RWPE1 (cell line): ENCODE measurements around the gene CYP24A1.

ENCODE experiments used
- CTCF ChIA-PET: fragments of 350-600 bp; sonication (Branson Sonifier 250); formaldehyde crosslinking; extraction: SDS; loops from one replicate; lab custom pipeline; 2021; lab: Yijun Ruan, JAX
- POLR2A ChIA-PET: fragments of 400-600 bp; formaldehyde crosslinking; extraction: SDS; loops from one replicate; lab custom pipeline; 2020; ENCODE audit warnings: antibody characterized with exemption; ENCODE audit not compliant: low non-redundant PET; lab: Yijun Ruan, JAX
- DNase-seq: peaks from one replicate; pipeline ENCODE4 v3.0.0; 2012; ENCODE audit warnings: low spot score
- H3K27ac ChIP-seq: fragments of 450-650 bp; 2 replicates; pipeline ENCODE4 v1.5.1; 2017
- TF ChIP-seq, protein P1 (sequence below): fragments of 450-650 bp; conservative IDR thresholded peaks from 2 replicates; pipeline ENCODE4 v1.5.1; 2017; ENCODE audit warnings: low read depth, mild to moderate bottlenecking

The CYP24A1 gene

DNA sequence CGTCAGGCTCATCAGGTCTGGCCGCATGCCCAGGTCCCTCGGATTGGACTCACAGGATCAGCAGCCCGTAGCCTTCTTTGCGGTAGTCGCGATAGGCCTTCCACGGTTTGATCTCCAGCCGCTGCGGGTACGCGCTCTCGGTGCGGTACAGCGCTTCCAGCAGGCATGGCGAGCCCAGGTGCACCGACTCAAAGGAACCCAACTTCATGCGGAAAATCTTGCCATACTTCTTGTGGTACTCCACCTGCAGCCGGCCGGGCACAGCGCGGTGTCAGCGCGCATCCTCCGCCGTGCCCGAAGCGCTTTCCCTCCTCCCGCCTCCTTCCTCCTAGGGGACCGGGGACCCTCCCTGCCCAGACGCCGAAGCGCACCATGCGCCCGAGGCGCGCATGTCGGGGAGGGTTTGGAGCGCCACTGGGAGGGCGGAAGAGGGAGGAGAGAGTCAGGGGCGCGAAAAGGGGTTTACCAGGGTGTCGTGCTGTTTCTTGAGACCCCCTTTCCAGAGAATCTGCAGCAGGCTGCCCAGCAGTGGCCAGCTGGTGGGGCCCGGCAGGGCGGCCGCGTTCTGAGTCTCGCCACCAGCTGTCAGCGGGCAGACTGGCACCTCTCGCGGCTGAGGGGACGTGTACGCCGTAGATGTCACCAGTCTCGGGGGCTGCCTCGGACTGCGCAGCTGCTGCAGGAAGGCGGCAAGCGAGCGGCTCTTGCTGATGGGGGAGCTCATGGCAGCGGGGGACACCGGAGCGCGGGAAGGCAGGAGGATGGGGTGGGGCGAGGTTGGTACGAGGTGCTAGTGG lies 732 bp downstream of the CYP24A1 start:
- CTCF ChIA-PET = interaction anchor here (0.7 to 1.3 kb wide), 2 partner anchors 27 to 76 kb away, joined by 4 read pairs; no protein-coding TSS in a partner anchor
- DNase-seq = no peak
- TF ChIP-seq, protein P1, sequence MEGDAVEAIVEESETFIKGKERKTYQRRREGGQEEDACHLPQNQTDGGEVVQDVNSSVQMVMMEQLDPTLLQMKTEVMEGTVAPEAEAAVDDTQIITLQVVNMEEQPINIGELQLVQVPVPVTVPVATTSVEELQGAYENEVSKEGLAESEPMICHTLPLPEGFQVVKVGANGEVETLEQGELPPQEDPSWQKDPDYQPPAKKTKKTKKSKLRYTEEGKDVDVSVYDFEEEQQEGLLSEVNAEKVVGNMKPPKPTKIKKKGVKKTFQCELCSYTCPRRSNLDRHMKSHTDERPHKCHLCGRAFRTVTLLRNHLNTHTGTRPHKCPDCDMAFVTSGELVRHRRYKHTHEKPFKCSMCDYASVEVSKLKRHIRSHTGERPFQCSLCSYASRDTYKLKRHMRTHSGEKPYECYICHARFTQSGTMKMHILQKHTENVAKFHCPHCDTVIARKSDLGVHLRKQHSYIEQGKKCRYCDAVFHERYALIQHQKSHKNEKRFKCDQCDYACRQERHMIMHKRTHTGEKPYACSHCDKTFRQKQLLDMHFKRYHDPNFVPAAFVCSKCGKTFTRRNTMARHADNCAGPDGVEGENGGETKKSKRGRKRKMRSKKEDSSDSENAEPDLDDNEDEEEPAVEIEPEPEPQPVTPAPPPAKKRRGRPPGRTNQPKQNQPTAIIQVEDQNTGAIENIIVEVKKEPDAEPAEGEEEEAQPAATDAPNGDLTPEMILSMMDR = no peak
- POLR2A ChIA-PET = no interaction called here
- H3K27ac ChIP-seq = peak overlapping the region; percentile 67

- TF ChIP-seq, protein P1 = no peak
- DNase-seq = no peak
- ChIA-PET CTCF (interaction anchor here (1.3 kb wide), 1 partner anchor 28 kb away, joined by 4 read pairs; no protein-coding TSS in a partner anchor), POLR2A (no interaction called here)
- no peak overlapping the region for H3K27ac ChIP-seq
Measured at GRCh38 chr20:54172532-54172855, 1.3 kb downstream of the CYP24A1 start.

DNA sequence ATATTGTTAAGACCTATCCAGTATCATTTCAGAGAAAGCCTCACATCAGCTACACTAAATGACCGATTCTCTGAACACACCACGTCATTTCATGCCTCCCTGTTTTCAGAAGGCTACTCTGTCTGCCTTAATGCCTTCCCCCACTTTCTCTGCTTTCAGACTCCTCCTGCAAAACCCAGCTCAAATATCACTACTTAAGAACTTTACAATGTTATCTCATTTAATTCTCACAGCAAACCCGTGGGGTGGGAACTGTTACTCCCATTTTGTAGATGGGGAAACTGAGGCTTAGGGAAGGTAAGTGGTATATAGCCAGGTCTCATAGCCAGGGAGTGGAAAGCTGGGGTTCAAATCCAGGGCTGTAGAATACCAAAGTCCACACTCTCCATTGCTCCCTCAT lies 2.8 kb downstream of the CYP24A1 start:
- TF ChIP-seq, protein P1 = no peak
- ChIA-PET CTCF (interaction anchor here (1.5 kb wide), 1 partner anchor 74 kb away, joined by 4 read pairs; no protein-coding TSS in a partner anchor), POLR2A (no interaction called here)
- no peak for DNase-seq
- no peak overlapping the region for H3K27ac ChIP-seq

DNA sequence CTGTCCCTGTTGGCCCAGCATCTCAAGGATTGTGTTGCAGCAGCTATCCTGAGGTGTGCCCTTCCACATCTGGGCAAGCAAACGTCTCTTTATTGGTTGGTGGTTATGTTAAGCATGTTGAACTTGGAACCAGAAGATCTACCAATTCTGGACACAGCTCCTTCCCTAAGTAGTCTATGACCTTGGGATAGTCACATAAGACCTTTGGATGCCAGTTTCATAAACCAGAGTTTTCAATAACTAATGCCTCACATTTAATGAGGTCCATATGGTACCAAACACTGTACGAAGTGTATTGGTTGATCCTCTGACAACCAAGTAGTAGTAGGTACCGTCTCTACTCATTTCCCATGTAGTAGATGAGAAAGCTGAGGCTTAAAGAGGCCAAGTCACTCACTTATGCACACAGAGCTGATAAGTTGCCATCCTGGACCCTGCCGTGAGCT lies 3.7 kb downstream of the CYP24A1 start:
- ChIA-PET POLR2A (no interaction called here), CTCF (interaction anchor here (0.9 to 1.5 kb wide), 2 partner anchors 67 to 73 kb away, joined by 3 to 4 read pairs; no protein-coding TSS in a partner anchor)
- DNase-seq = no peak
- TF ChIP-seq, protein P1 = no peak
- no peak overlapping the region for H3K27ac ChIP-seq

DNA sequence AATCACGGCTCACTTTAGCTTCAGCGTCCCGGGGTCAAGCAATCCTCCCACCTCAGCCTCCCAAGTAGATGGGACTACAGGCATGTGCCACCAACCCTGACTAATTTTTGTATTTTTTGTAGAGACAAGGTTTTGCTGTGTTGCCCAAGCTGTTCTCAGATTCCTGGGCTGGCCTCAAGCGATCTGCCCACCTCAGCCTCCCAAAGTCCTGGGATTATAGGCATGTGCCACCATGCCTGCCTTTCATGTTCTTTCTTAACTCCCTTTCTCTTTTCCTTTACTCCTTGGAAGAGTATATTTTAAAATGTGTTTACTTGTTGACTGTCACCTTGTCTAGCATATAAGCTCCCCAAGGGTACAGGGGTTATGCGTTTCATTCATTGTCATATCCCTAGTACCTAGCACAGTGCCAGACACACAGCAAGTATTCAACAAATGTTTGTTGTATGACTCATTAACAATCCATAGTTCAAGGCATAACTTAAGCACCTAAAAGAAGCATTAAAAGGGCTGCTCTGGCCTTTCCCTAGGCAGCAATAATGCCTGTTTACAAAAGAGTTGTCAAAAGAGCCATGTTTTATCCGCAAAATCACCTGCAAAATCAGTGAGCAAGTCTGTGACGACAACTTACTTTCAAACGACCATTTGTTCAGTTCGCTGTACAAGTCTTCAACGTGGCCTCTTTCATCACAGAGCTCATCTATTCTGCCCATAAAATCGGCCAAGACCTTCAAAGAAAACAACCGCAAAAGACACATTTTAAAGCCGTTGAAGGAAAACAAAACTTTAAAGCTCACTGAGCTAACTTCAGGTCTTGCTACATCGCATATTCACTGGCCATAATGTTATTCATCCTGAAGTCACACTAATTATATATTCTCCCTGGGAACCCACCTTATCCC lies 4.6 kb downstream of the CYP24A1 start:
- no peak overlapping the region for H3K27ac ChIP-seq
- ChIA-PET POLR2A (no interaction called here), CTCF (interaction anchor here (0.9 to 1.5 kb wide), 2 partner anchors 66 to 72 kb away, joined by 3 to 4 read pairs; no protein-coding TSS in a partner anchor)
- no peak for DNase-seq
- TF ChIP-seq, protein P1 = no peak
